HG02642 (cell line): ENCODE results near the gene MEGF11.

ENCODE experiments used
- ATAC-seq: cut with Tn5 transposase; IDR thresholded peaks from one replicate; pipeline ENCODE4 v1.9.1; 2021; ENCODE audit warnings: mild to moderate bottlenecking; ENCODE audit not compliant: unreplicated experiment, poor library complexity

MEGF11 gene

GRCh38 chr15:66130496-66131034 is 123.0 kb downstream of the MEGF11 start:
- ATAC-seq: no peak

GRCh38 chr15:66129586-66129985 is 124.0 kb downstream of the MEGF11 start:
- ATAC-seq: no peak

GRCh38 chr15:66128116-66128680 is 125.4 kb downstream of the MEGF11 start:
- ATAC-seq: no peak

- ATAC-seq: no peak
Observed at GRCh38 chr15:66126456-66126855, 127.1 kb downstream of the MEGF11 start.

- no peak for ATAC-seq
Observed at GRCh38 chr15:66126031-66126441, 127.5 kb downstream of the MEGF11 start.

GRCh38 chr15:66124651-66125050 is 128.9 kb downstream of the MEGF11 start:
- no peak for ATAC-seq

- ATAC-seq: no peak
Observed at GRCh38 chr15:66123799-66124198, 129.8 kb downstream of the MEGF11 start.

GRCh38 chr15:66120422-66120821 is 133.1 kb downstream of the MEGF11 start:
- no peak for ATAC-seq

GRCh38 chr15:66117841-66118240 is 135.7 kb downstream of the MEGF11 start:
- ATAC-seq: no peak

- ATAC-seq: no peak
Observed at GRCh38 chr15:66115568-66116206, 137.9 kb downstream of the MEGF11 start.

GRCh38 chr15:66114863-66115425 is 138.6 kb downstream of the MEGF11 start:
- ATAC-seq: no peak

GRCh38 chr15:66112388-66112787 is 141.2 kb downstream of the MEGF11 start:
- ATAC-seq: no peak

- ATAC-seq: no peak
Observed at GRCh38 chr15:66111363-66111762, 142.2 kb downstream of the MEGF11 start.

GRCh38 chr15:66110864-66111263 is 142.7 kb downstream of the MEGF11 start:
- no peak for ATAC-seq

- no peak for ATAC-seq
Observed at GRCh38 chr15:66109826-66110225, 143.7 kb downstream of the MEGF11 start.

- ATAC-seq: no peak
Observed at GRCh38 chr15:66108483-66109265, 144.9 kb downstream of the MEGF11 start.

GRCh38 chr15:66107070-66107469 is 146.5 kb downstream of the MEGF11 start:
- no peak for ATAC-seq

GRCh38 chr15:66105286-66106265 is 148.0 kb downstream of the MEGF11 start:
- ATAC-seq: no peak

GRCh38 chr15:66103293-66103590 is 150.3 kb downstream of the MEGF11 start:
- no peak for ATAC-seq
